PFSK-1 (cell line): ENCODE measurements around the gene PPP2R1B.

Experiments
- TAF1 ChIP-seq: IDR thresholded peaks from 2 replicates; pipeline ENCODE4 v1.6.1; 2012; ENCODE audit warnings: low read length, control low read depth, borderline replicate concordance; ENCODE audit not compliant: insufficient read depth
- TF ChIP-seq, protein P1 (sequence below), 2 experiments: IDR thresholded peaks; 2 replicates each; pipeline versions ENCODE4 v1.6.1 to v1.8.0; 2011 to 2012; ENCODE audit warnings: low read depth in 2 of 2, low read length in 2 of 2, control low read depth in 1 of 2, inconsistent platforms in 1 of 2, mild to moderate bottlenecking in 1 of 2, moderate library complexity in 1 of 2; ENCODE audit not compliant: insufficient read depth in 1 of 2

DNA sequence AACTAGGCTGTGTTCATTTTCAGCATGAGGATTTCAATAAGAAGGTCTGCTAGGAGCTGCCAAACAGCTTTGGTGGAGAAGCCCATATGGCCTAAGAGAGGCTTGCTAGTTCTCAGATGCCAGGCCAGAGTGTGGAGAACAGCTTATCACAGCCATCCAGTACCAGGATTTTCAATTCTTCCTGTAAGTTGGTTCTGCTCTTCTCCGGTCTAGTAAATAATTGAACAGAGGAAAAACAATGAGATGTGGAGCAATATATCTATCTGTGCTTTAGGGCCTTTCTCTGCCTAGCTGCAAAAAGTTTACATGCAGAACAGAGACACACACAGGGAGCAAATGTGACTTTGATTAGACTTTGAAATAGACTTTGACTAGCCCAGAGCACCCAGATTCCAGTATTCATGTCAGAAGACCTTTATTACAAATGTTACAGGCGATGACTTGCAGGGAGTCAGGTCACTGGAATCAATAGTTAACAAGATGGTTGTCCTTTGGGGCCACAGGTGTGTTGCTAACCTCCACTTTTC, 19.8 kb upstream of the PPP2R1B start:
- no peak for TF ChIP-seq TAF1
- TF ChIP-seq, protein P1, sequence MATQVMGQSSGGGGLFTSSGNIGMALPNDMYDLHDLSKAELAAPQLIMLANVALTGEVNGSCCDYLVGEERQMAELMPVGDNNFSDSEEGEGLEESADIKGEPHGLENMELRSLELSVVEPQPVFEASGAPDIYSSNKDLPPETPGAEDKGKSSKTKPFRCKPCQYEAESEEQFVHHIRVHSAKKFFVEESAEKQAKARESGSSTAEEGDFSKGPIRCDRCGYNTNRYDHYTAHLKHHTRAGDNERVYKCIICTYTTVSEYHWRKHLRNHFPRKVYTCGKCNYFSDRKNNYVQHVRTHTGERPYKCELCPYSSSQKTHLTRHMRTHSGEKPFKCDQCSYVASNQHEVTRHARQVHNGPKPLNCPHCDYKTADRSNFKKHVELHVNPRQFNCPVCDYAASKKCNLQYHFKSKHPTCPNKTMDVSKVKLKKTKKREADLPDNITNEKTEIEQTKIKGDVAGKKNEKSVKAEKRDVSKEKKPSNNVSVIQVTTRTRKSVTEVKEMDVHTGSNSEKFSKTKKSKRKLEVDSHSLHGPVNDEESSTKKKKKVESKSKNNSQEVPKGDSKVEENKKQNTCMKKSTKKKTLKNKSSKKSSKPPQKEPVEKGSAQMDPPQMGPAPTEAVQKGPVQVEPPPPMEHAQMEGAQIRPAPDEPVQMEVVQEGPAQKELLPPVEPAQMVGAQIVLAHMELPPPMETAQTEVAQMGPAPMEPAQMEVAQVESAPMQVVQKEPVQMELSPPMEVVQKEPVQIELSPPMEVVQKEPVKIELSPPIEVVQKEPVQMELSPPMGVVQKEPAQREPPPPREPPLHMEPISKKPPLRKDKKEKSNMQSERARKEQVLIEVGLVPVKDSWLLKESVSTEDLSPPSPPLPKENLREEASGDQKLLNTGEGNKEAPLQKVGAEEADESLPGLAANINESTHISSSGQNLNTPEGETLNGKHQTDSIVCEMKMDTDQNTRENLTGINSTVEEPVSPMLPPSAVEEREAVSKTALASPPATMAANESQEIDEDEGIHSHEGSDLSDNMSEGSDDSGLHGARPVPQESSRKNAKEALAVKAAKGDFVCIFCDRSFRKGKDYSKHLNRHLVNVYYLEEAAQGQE (IDR thresholded peaks at IDR 0.05; ENCODE audit: insufficient read depth in 1 of 2, low read depth in 2 of 2, low read length in 2 of 2): no peak
